ENCODE measurements around the gene PDXP.
"Not testable (repeated sequence)": the region's sequence is repeated elsewhere in the genome, so short reads cannot be mapped to it uniquely, and the experiment has no call there.

Gene PDXP

GRCh38 chr22:37690901-37691504 lies 32.5 kb downstream of the PDXP start:
- no peaks in the 10 kb centered on the region for H3K9me2 ChIP-seq (replicated peaks; ENCODE audit: control insufficient read depth, low read length)
- H3F3A ChIP-seq (ENCODE audit: control insufficient read depth, insufficient read depth), result peaks cover 7% of the 10 kb centered on the region; the same call in 1 of the 2 replicates
- TF ChIP-seq CTCF (IDR thresholded peaks at IDR 0.05; ENCODE audit: low read depth, low read length, poor library complexity, severe bottlenecking) (no peak), EZH2phosphoT487 (IDR thresholded peaks at IDR 0.05; ENCODE audit: borderline replicate concordance, low read length) (no peak)
- H3K4me1 ChIP-seq (ENCODE audit: control insufficient read depth, low read length), result peaks cover 9% of the 10 kb centered on the region
- no peaks in the 10 kb centered on the region for H3K9me3 ChIP-seq (ENCODE audit: control insufficient read depth, insufficient read depth, low read length)
- peaks cover 55% of the 10 kb centered on the region for H3K36me3 ChIP-seq (ENCODE audit: control insufficient read depth, low read length)
- H3K27me3 ChIP-seq (ENCODE audit: control insufficient read depth, low read length), result no peaks in the 10 kb centered on the region
- peaks cover 30% of the 10 kb centered on the region for H3K79me2 ChIP-seq (ENCODE audit: control insufficient read depth, low read length)
- H3K4me2 ChIP-seq (ENCODE audit: low read length), result no peak overlapping the region
- H3K4me3 ChIP-seq (ENCODE audit: low read length), result no peak overlapping the region
- H4K20me1 ChIP-seq (ENCODE audit: control insufficient read depth, insufficient read depth, low read depth, low read length), result no peaks in the 10 kb centered on the region
- H3K27ac ChIP-seq (ENCODE audit: low read depth, low read length), result no peak overlapping the region

GRCh38 chr22:37692627-37693285 lies 34.2 kb downstream of the PDXP start:
- peaks cover 46% of the 10 kb centered on the region for H3K36me3 ChIP-seq (ENCODE audit: control insufficient read depth, low read length)
- H3K9me3 ChIP-seq (ENCODE audit: control insufficient read depth, insufficient read depth, low read length), result no peaks in the 10 kb centered on the region
- peaks cover 14% of the 10 kb centered on the region for H3K79me2 ChIP-seq (ENCODE audit: control insufficient read depth, low read length)
- no peak overlapping the region for H3K27ac ChIP-seq (ENCODE audit: low read depth, low read length)
- peaks cover 15% of the 10 kb centered on the region for H3K4me1 ChIP-seq (ENCODE audit: control insufficient read depth, low read length)
- H3K27me3 ChIP-seq (ENCODE audit: control insufficient read depth, low read length), result no peaks in the 10 kb centered on the region
- H3K4me3 ChIP-seq (ENCODE audit: low read length), result no peak overlapping the region
- no peaks in the 10 kb centered on the region for H4K20me1 ChIP-seq (ENCODE audit: control insufficient read depth, insufficient read depth, low read depth, low read length)
- H3K4me2 ChIP-seq (ENCODE audit: low read length), result no peak overlapping the region
- peaks cover 9% of the 10 kb centered on the region; the same call in 1 of the 2 replicates for H3F3A ChIP-seq (ENCODE audit: control insufficient read depth, insufficient read depth)
- H3K9me2 ChIP-seq (replicated peaks; ENCODE audit: control insufficient read depth, low read length), result no peaks in the 10 kb centered on the region
- TF ChIP-seq EZH2phosphoT487 (IDR thresholded peaks at IDR 0.05; ENCODE audit: borderline replicate concordance, low read length) (no peak), CTCF (IDR thresholded peaks at IDR 0.05; ENCODE audit: low read depth, low read length, poor library complexity, severe bottlenecking) (no peak)

- not testable (repeated sequence) for H3K9me3 ChIP-seq (ENCODE audit: control insufficient read depth, insufficient read depth, low read length); H3K4me3 ChIP-seq (ENCODE audit: low read length); H3K9me2 ChIP-seq (replicated peaks; ENCODE audit: control insufficient read depth, low read length); H3K79me2 ChIP-seq (ENCODE audit: control insufficient read depth, low read length); H3K27me3 ChIP-seq (ENCODE audit: control insufficient read depth, low read length); H3K27ac ChIP-seq (ENCODE audit: low read depth, low read length); H3F3A ChIP-seq (ENCODE audit: control insufficient read depth, insufficient read depth); H4K20me1 ChIP-seq (ENCODE audit: control insufficient read depth, insufficient read depth, low read depth, low read length); H3K4me2 ChIP-seq (ENCODE audit: low read length)
- H3K4me1 ChIP-seq (ENCODE audit: control insufficient read depth, low read length), result peaks cover 15% of the 10 kb centered on the region
- peaks cover 32% of the 10 kb centered on the region for H3K36me3 ChIP-seq (ENCODE audit: control insufficient read depth, low read length)
Measured at GRCh38 chr22:37694131-37694530, 35.6 kb downstream of the PDXP start.

- Histone ChIP-seq H3K4me3 (ENCODE audit: low read length) (peak overlapping the region; percentile 55), H3K4me1 (ENCODE audit: control insufficient read depth, low read length) (peaks cover 15% of the 10 kb centered on the region), H3K4me2 (ENCODE audit: low read length) (peak overlapping the region; percentile 74), H3K36me3 (ENCODE audit: control insufficient read depth, low read length) (peaks cover 15% of the 10 kb centered on the region)
- H3K79me2 ChIP-seq (ENCODE audit: control insufficient read depth, low read length); H4K20me1 ChIP-seq (ENCODE audit: control insufficient read depth, insufficient read depth, low read depth, low read length); H3K27me3 ChIP-seq (ENCODE audit: control insufficient read depth, low read length); H3K9me2 ChIP-seq (replicated peaks; ENCODE audit: control insufficient read depth, low read length); H3K9me3 ChIP-seq (ENCODE audit: control insufficient read depth, insufficient read depth, low read length); H3F3A ChIP-seq (ENCODE audit: control insufficient read depth, insufficient read depth); H3K27ac ChIP-seq (ENCODE audit: low read depth, low read length): not testable (repeated sequence)
Measured at GRCh38 chr22:37696260-37696656, 37.7 kb downstream of the PDXP start.

Data from DOHH2 (cell line).